ENCODE measurements around the gene ZP3.
"Not testable (repeated sequence)": the region's sequence is repeated elsewhere in the genome, so short reads cannot be mapped to it uniquely, and the experiment has no call there.

ZP3 gene

DNA sequence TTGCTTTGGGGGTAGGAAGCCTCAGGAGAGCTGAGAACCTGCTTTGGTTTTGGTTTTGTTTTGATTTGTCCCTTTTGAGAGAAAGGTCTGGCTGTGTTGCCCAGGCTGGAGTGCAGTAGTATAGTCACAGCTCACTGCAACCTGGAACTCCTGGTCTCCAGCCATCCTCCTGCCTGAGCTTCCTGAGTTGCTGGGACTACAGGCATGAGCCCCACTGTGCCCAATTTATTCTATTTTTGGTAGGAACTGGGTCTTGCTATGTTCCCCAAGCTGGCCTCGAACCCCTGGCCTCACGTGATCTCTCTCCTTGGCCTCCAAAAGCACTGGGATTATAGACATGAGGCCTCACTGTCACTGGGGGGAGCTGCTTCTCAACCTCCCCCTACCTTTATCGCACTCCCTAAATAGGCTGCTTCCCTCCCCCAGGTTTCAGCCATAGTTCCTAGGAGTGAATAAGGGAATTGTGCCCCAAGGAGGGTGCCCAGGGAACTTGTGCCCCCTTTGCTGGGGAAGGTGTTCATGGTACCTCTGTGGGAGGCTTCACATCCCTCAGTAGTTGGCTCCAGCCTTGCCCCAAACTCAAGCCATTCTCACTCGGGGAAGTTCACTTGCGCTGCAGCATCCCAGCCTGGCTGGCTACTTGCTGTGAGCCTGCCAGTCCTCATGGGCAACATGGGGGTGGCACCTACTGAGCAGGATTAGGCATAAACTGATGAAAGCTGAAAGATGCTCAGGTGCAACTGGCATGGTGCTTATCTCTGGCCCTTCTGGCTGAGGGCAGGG is 18.1 kb downstream of the ZP3 start:
- not testable (repeated sequence) for DNase-seq (ENCODE audit: low read depth)

DNA sequence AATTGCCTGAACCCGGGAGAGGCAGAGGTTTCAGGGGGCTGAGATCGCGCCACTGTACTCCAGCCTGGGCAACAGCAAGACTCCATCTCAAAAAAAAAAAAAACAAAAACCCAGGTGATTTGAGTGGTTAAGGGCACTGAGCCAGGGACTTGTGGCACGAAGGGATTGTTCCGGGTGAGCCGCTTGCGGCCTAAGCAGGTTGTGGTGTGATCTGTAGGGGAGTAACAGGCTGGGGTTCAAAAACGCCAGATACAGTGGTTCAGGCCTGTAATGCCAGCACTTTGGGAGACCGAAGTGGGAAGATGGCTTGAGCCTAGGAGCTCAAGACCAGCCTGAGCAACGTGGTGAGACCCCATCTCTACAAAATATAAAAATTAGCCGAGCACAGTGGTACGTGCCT is 19.1 kb downstream of the ZP3 start:
- not testable (repeated sequence) for DNase-seq (ENCODE audit: low read depth)

DNA sequence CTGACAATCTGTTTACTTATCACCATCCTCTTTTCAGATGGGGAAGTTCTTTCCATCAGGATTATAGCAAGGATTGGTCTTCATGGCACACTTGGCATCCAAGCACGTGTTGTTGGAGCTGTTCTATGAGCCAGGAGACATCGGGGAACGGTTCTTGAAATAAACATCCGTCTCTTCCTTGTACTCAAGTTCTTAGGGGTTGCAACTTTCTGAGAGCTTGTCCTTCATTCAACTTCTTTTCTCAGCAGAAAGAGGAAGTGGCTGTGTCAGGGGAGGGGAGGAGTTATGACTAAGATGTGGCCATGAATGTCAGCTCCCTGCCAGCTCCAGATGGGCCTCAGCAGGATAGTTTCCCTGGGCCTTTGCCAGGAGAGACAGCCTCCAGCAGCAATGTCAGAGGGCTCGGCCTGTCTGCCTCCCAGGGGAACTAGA is 20.8 kb downstream of the ZP3 start:
- not testable (repeated sequence) for DNase-seq (ENCODE audit: low read depth)

DNA sequence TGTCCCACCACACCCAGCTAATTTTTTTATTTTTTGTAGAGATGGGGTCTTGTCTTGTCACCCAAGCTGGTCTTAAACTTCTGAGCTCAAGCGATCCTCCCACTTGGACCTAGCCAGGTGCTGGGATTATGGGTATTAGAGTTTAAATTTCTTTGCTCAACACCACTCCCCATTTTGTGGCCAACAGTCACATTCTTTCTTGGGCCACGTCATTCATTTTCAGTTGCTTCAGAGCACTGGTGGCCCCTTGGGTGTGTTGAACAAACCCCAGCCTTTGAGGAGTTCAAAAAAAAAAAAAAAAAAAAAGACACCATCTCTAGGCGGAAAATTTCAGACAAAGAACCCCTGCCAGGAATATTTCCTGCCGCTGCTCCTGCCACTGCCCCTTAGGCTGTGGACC is 32.3 kb downstream of the ZP3 start:
- DNase-seq (ENCODE audit: low read depth), result not testable (repeated sequence)

DNA sequence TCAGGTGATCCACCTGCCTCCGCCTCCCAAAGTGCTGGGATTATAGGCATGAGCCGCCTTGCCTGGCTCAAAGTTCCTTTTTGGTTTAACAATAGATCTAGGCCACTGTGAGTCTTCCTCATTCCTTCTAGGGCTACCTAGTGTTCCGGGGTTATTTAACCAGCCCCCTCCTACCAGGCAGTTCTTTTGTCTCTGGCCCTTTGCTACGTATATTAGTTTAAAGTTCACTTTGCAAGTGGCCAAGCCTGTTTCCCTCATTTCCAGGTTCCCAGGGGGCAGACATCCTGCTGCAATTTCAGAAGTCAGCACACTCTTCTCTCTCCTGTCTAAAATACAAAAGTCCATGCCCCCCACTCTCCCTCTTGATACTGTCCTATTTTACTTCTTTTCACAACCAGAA is 33.8 kb downstream of the ZP3 start:
- DNase-seq (ENCODE audit: low read depth), result not testable (repeated sequence)

DNA sequence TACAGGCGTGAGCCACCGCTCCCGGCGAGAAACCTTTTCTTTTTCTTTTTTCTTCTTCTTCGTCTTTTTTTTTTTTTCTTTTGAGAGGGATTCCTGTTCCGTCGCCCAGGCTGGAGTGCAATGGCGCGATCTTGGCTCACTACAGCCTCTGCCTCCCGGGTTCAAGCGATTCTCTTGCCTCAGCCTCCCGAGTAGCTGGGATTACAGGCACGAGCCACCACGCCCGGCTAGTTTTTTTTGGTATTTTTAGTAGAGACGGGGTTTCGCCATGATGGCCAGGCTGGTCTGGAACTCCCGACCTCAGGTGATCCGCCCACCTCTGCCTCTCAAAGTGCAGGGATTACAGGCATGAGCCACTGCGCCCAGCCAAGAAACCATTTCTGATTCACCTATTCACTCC is 36.0 kb downstream of the ZP3 start:
- not testable (repeated sequence) for DNase-seq (ENCODE audit: low read depth)

DNA sequence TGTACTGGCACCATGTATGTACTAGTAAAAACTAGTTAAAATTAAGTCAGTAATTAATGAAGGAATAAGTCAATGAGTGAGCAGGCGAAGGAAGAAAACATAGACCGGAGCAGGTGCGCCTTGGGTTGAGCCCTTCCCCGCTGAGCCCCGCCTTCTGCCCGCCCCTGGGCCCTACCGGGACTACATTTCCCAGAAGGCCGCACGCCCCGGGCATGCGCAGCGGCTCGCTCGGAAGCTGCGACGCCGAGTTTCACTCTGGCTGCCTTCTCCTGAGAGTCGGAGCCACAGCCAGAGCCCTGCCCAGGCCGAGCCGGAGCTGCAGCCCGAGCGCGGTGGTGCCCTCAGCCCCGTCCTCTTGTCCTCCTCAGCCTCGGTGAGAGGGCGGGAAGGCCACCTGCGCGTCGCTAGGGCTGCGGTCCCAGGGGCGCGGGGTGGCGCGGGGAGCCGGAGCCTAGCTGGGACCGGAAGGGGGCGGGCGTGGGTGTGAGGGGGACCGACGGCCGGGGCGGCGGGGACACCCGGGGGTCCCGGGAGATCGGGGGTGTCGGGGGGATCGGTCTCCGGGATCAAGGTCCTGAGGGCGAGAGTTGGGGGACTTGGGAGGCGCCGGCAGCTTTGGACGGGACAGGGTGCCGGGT is 36.8 kb downstream of the ZP3 start, which contains the start of gene DTX2:
Gene DTX2 (plus strand): TSS at position 246 of the 638 bp plus-strand sequence. CDS start 18,801 bp downstream, outside the sequence.
- DNase-seq (ENCODE audit: low read depth), result peak; percentile 21

DNA sequence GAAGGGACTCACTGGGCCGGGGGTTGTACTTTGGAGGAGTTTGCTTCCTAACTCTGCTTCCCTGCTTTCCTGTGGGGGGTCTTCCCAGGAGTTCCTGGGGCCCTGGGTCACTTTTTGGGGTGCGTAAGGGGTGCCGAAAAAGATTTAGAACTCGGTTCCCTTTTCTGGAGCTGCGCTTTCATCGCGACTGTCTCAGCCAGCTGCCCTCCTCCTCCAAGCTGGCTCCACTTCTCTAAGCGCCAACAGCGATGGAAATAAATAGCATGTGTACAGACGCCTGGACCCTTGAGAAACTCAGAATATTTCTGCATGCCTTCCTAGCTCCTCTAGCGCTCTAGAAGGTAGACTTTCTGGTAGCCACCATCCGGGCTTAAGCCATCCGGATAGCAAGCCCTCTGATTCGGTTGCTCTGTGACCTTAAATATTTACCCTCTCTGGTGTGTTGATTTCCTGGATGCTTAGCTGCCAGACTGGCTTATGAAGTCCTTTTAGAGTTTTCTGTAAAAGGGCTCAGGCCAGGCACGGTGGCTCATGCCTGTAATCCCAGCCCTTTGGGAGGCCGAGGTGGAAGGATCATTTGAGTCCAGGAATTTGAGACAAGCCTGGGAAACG is 37.6 kb downstream of the ZP3 start:
- DNase-seq (ENCODE audit: low read depth), result not testable (repeated sequence)

DNA sequence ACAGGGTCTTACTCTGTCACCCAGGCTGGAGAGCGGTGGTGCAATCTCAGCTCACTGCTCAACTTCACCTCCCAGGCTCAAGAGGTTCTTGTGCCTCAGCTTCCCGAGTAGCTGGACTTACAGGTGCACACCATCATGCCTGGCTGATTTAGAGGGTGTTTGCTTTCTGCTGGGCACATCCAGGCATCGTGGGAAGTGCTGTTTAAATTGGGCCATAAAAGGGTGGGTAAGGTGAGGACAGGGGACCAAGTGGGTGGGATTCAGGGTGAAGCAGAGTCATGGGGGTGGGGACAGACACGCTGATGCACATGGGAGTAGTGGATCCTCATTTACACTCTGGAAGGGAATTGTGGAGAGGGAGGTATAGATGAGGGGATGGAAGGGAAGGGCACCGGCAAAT is 40.2 kb downstream of the ZP3 start:
- not testable (repeated sequence) for DNase-seq (ENCODE audit: low read depth)

DNA sequence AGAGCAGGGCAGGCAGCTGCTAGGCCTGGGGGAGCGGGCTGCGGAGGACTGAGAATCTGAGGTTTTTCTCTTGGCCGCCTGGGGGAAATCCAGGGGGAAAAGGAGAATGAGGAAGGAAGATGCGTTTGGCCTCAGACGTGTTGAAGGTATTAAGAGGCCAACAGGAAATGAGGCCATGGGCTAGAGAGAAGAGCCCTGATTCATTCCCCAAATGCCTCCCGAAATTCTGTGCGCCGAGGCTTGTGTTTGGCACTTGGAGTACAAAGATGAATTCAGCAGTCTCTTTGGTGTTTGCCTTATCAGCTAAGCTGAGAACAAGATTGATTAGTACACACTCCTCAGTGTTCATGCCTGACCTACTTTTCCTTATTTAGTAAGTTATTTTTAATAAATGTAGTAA is 41.2 kb downstream of the ZP3 start:
- not testable (repeated sequence) for DNase-seq (ENCODE audit: low read depth)

DNA sequence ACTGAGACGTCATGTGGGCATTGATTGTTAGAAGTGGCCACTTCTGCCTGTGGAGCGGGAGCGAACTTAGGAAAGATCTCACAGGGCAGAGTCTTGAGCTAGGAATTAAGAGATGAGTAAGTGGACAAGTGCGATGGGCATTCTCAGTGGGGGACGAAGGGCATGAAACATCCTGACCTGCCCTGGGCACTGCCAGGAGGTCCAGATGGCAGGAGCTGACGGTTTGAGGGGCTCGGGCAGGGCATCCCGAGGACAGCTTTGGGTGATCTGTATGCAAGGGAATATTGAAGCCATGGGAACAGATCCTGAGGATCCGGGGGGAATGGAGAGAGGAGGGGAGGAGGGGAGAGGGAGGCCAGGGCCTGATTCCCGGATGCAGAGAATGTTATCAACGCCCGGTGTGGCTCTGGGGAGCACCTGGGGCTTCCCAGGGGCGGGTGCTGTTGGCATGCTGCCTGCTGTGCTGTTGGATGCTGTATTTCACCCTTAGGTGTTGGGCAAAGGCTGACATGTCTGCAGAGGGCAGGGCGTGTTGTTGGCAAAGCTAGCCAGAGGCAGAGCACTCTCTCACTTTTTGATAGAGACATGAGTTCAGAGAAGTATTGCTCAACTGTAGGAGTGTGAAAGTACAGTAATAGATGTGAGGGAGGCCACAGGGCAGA is 43.1 kb downstream of the ZP3 start:
- DNase-seq (ENCODE audit: low read depth), result not testable (repeated sequence)

DNA sequence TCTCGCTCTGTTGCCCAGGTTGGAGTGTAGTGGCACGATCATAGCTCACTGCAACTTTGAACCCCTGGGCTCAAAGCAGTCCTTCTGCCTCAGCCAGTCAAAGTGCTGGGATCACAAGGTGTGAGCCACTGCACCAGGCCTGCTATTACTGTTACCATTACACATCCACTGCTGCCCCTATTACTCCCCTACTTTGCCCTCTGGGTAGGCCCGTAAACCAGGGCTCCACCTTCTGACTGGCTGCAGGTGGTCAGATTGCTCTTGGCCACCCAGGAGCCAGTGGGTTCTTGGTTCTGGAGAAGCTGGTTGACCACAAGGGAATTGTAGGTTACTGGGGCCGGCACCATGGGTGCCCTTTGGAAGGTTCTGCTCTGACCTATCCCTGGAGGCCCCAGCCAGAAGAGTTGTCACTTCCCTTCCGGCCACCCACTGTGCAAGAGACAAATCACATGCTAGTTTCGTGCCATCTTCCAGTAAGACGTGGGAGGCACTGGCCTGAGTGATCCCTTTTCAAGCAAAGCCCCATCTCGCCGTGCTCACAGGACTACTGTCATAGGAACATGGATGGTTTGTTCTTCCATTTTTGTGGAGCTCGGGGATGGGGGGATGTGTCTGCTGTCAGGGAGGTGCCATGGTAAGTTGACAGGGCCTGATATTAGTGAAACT is 46.9 kb downstream of the ZP3 start:
- not testable (repeated sequence) for DNase-seq (ENCODE audit: low read depth)

DNA sequence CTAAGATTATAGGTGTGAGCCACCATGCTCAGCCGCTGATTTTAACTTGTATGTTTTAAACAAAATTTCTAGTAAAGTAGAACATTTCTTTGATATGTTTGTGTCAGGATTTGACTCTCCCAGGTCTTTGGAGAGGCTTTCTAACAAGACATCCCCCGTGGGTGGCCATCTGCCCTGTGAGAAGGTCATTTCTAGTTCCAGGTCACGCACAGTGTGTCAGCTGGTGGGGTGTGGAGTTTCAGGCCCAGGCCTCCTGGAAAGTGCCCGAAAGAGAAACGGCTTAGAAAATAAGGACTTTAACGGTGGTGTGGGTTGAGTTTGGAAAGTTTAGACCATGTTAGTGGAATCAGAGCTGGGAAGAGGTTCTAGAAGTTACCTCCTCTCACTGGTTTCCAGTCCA is 48.3 kb downstream of the ZP3 start:
- DNase-seq (ENCODE audit: low read depth), result not testable (repeated sequence)

DNA sequence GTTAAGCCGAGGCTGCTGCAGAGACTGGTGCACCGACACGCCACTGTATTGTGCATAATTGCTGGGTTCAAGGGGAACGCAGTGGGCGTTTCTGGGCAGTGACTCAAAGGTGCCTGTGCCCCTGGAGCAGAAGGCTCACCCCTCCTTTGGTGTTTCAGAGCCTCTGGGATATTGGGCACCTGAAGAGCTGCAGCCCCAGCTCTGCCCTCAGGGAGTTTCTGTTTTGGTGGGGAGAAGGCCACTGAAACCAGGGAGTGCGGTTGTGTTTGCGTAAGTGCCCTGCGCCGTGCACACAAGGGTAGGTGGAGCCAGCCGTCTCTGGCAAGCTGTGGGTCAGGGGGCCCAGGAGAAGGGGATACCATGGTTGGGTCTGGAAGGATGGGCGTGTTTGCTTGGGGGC is 51.5 kb downstream of the ZP3 start:
- not testable (repeated sequence) for DNase-seq (ENCODE audit: low read depth)

DNA sequence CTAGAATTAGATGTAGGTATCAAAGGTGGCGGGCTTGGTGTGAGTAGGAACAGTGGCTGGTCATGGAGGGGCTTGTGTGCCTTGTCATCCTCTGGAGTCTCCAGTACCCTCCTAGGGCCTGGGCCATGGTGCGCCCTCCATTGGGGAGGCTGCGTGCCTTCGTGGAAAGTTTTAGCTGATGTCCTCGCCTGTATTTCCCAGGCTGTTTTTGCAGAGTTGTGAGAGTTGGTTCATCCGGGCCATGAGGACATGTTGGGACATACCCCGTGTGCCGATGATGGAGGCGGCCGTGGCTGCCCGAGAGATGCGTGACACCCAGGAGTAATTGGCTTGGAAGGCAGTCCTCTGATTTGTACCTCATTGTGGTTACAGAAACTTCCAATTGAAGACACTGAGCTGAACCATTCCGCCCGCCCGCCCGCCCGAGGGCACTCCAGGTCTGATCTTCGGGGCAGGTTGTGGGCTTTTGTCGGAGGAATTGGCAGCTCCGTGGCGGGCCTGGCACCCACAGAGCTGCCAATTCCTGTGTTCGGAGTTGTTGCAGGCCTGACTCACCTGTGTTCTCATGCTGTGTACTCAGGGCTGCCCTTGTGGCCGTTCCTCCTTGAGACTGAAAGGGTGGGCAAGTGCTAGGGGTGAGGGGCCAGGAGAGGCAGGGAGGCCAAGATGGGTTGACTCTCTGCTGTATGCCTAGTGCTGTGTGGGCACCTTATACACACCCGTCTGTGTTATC is 52.2 kb downstream of the ZP3 start:
- DNase-seq (ENCODE audit: low read depth), result not testable (repeated sequence)

DNA sequence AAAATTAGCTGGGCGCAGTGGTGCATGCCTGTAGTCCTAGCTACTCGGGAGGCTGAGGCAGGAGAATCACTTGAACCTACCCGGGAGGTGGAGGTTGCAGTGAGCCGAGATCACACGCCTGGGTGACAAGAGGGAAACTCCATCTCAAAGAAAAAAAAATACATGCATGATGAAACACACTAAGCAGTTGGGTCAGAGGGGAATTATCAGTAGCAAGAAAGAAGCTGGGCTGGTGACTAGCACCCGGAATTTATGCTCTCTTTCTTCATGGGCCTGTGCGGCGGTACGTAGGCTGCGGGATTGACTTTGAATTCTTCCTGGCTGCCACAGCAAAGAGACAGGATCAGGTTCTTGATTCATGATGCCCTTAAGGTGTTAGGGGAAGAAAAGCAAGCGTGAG is 54.9 kb downstream of the ZP3 start:
- DNase-seq (ENCODE audit: low read depth), result not testable (repeated sequence)

DNA sequence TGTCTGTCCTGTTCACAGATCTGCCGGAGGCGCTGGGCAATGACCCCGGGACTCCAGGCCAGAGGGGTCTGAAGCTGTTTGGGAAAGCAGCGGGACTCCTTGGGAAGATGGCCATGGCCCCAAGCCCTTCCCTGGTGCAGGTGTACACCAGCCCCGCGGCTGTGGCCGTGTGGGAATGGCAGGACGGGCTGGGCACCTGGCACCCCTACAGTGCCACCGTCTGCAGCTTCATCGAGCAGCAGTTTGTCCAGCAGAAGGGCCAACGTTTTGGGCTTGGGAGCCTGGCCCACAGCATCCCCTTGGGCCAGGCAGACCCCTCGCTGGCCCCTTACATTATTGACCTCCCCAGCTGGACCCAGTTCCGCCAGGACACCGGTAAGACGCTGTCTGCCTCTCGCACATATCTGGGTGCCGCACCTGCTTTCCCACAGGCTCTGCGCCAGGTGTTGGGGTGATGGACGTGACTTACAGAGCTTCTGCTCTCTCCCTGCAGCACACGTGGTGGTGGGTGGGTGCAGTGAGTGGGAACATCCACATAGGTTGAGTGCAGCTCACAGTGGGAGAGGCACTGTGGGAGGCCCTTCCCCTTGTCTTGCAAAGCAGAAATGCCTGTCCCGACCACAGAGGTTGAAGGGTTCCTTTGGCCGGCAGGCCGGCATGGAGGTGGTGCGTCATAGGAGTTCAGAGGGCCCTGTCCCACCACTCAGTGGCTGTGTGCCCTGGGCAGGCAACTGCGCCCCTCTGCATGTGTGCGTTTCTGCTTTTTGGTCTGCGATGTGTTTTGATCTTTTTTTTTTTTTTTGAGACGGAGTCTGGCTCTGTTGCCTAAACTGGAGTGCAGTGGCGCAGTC is 55.9 kb downstream of the ZP3 start:
- not testable (repeated sequence) for DNase-seq (ENCODE audit: low read depth)

DNA sequence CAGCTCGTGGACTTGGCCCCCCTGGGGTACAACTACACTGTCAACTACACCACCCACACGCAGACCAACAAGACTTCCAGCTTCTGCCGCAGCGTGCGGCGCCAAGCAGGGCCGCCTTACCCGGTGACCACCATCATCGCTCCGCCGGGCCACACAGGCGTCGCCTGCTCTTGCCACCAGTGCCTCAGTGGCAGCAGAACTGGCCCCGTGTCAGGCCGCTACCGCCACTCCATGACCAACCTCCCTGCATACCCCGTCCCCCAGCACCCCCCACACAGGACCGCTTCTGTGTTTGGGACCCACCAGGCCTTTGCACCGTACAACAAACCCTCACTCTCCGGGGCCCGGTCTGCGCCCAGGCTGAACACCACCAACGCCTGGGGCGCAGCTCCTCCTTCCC is 57.9 kb downstream of the ZP3 start:
- not testable (repeated sequence) for DNase-seq (ENCODE audit: low read depth)

DNA sequence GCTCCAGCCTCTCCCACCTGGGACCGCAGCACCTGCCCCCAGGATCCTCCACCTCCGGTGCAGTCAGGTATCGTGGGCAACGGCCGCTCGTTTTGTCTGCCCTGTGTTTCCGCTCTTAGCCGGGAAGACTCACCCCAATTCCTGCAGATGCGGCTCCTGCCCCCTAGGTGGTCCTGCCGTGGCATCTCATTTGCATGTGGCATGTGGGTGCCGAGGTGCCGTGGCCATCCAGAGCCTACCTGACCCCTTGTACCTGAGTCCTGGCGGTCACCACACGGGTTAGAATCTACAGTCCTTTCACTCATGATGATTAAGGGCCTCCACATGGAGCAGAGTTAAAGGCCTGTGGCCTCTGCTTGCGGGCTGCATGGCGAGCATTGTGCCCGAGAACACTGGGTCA is 58.3 kb downstream of the ZP3 start:
- not testable (repeated sequence) for DNase-seq (ENCODE audit: low read depth)

DNA sequence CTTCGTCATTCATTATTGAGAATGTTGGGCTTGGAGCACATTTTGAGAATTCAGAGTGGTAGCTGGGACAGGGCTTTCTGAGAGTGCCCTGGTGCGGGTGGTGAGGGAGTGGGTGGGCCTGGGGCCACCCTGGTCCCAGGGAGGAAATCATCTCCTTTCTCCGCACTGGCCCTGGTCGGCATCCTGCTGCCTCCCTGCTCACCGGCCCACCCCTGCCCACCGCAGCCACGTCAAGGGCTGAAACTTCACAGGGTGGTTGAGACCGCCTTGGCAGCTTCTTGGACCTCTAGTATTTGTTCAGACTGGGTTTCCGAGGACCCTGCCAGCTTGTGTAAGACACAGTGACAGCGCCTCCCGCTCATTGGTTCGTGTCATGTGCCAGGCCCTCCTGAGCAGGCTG is 59.7 kb downstream of the ZP3 start:
- DNase-seq (ENCODE audit: low read depth), result not testable (repeated sequence)
